IMR-90 (cell line): ENCODE measurements around the gene RET.

Experiments used
- BHLHE40 ChIP-seq: fragments of 150-350 bp; IDR thresholded peaks from 2 replicates; pipeline ENCODE4 v1.6.1; 2016; ENCODE audit warnings: mild to moderate bottlenecking, low read depth, low read length
- CEBPB ChIP-seq: IDR thresholded peaks from 2 replicates; pipeline ENCODE4 v1.6.1; 2012; ENCODE audit warnings: low read depth, low read length, improper control_type of control experiment
- CTCF ChIP-seq: conservative IDR thresholded peaks from 2 replicates; pipeline ENCODE4 v1.5.1; 2012; ENCODE audit warnings: mild to moderate bottlenecking, low read depth, low read length, improper control_type of control experiment
- RFX5 ChIP-seq: IDR thresholded peaks from 2 replicates; pipeline ENCODE4 v1.8.0; 2012; ENCODE audit warnings: low read depth, mild to moderate bottlenecking, low read length, moderate library complexity
- SMC3 ChIP-seq: fragments of 150-350 bp; IDR thresholded peaks from 2 replicates; pipeline ENCODE4 v1.6.1; 2016; ENCODE audit warnings: low read depth, mild to moderate bottlenecking, antibody characterized with exemption, low read length, moderate library complexity

GRCh38 chr10:43160046-43160920 lies 83.4 kb downstream of the RET start:
- TF ChIP-seq SMC3 (no peak), CTCF (no peak), RFX5 (no peak), BHLHE40 (peak; percentile 16; the same call in 1 of the 2 replicates), CEBPB (peak; percentile 88)
